Lung microvascular endothelial cell (primary cell): Measurements from ENCODE around the gene SPRED3. TPM values are rescaled to one million over a fixed set of nuclear protein-coding genes. Genes with fewer than 3 reads are reported as not detected.
A peak's percentile ranks its signal among the peaks of the same experiment; 100 is the strongest.
"Not testable (repeated sequence)": the region's sequence is repeated elsewhere in the genome, so short reads cannot be mapped to it uniquely, and the experiment has no call there.

Experiments
- DNase-seq, 2 donors: peaks; one replicate each; pipeline versions ENCODE4 v3.0.0 to v3.0.0-alpha.2; 2010; ENCODE audit warnings: low read depth in 2 of 2
- total RNA-seq: library from RNA; depleted of rRNA; stranded (reverse); fragments of >200 nt; gene quantifications from 2 replicates; pipeline ENCODE4 v1.2.1, GENCODE V29; 2014

The SPRED3 gene, protein sequence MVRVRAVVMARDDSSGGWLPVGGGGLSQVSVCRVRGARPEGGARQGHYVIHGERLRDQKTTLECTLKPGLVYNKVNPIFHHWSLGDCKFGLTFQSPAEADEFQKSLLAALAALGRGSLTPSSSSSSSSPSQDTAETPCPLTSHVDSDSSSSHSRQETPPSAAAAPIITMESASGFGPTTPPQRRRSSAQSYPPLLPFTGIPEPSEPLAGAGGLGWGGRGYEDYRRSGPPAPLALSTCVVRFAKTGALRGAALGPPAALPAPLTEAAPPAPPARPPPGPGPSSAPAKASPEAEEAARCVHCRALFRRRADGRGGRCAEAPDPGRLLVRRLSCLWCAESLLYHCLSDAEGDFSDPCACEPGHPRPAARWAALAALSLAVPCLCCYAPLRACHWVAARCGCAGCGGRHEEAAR
- total RNA-seq: under 0.01 and 0.87 TPM in 2 replicates

- DNase-seq: peak in 1 of 2 donors; percentile 71
Measured at GRCh38 chr19:38388349-38389100, at the start of gene SPRED3. Gene SPRED3 (plus strand): TSS chr19:38388697. CDS start chr19:38390303, 1,606 bp downstream.

GRCh38 chr19:38339011-38339410, 49.5 kb upstream of the SPRED3 start:
- DNase-seq: not testable (repeated sequence)

GRCh38 chr19:38340927-38341326, 47.6 kb upstream of the SPRED3 start:
- no peak for DNase-seq

- no peak for DNase-seq
Measured at GRCh38 chr19:38346837-38347236, 41.7 kb upstream of the SPRED3 start.

GRCh38 chr19:38350883-38351282, 37.6 kb upstream of the SPRED3 start:
- DNase-seq: no peak

- DNase-seq: no peak
Measured at GRCh38 chr19:38351865-38352395, 36.6 kb upstream of the SPRED3 start.

DNA sequence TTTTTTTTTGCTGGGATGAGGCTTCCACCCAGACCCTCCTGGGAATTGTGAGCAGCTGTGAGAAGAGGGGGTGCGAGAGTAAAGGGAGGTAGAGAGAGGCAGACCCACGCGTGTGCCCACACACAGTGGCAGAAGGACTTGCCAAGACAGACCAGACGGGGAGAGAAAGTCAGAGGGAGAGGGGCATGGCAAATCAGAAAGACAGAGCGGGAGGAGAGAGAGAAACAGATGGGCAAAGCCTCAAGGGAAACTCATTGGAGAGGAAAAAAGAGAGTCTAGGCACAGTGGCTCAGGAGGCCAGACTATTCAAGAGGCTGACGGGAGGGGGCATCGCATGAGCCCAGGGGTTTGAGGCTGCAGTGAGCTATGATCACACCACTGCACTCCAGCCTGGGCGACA, 35.9 kb upstream of the SPRED3 start:
- no peak for DNase-seq

DNA sequence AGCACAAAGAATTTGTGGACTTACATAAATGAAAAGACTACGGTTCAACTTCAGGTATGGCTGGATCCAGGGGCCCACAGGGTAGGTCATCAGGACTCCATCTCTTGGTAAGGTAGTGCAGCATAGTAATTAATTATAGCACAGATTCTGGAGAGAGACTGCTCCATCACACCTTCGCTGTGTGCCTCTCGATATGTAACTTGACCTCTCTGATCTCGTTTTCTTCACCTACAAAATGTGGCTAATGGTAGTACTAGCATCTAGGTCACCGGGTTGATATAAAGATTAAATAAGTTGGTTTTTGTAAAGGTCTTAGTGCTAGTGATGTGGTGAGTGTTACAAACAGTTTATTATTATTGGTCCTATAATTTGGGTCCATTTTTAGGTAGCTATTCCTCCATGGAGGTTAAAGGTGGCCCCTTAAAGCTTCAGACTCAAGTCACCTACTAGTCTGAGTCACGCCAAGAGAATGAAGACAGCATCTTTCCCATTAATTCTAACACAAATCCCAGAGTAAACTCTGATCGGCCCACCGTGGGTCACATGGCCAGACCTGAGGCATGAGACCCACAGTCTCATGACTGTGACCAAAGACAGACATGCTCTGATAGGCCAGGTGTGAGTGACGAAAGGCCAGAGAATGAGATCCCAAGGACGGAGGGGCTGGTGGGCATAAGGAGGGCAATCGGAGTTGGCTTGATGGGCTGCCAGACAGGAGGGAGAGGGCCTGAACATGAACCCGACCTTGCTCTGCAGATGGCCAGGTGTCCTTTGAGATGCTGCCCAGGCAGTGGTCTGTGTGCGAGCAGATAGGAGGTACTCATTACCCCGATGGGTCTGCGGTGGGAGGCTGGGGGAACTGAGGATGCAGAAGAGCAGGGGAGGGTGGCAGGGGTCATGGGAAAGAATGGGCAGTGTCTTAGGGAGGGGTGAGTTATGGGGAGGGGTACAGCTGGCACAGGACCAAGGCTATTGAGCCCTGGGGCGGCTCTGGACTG, 32.5 kb upstream of the SPRED3 start:
- DNase-seq: no peak

GRCh38 chr19:38358071-38358470, 30.4 kb upstream of the SPRED3 start:
- no peak for DNase-seq

GRCh38 chr19:38359242-38360021, 29.1 kb upstream of the SPRED3 start:
- no peak for DNase-seq

DNA sequence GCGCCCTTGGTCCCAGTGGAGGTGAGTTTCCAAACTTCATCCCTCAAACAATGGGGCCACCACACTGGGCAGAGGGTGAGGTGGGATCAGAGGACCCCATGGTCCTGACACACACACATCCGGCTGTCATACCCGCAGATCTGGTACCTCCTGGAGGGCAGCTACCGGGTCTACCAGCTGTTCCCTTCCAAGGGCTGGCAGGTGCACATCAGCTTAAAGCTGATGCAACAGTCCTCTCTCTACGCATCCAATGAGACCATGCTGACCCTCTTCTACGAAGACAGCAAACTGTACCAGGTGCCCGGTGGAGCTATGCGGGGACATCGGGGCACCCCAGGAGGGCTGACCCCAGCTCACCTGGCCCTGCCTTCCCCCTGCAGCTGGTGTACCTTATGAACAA, 28.1 kb upstream of the SPRED3 start:
- no peak for DNase-seq

GRCh38 chr19:38360839-38361631, 27.5 kb upstream of the SPRED3 start:
- no peak for DNase-seq

DNA sequence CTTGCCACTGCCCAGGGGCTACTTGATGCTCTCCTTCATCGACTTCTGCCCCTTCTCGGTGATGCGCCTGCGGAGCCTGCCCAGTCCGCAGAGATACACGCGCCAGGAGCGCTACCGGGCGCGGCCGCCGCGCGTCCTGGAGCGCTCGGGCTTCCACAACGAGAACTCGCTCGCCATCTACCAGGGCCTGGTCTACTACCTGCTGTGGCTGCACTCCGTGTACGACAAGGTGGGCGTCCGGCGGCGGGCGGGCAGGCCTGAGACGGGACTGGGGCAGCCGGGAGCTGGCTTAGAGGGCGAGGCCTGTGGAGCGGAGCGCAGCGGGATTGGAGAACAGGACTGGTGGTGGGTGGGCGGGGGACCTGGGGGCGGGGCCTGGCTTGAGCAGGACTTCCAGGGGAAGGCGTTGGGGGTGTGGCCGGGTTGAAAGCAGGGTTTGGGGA, 26.8 kb upstream of the SPRED3 start:
- DNase-seq: peak; percentile 71 to 83

GRCh38 chr19:38362076-38362945, 26.2 kb upstream of the SPRED3 start:
- peak; percentile 45 to 69 for DNase-seq

DNA sequence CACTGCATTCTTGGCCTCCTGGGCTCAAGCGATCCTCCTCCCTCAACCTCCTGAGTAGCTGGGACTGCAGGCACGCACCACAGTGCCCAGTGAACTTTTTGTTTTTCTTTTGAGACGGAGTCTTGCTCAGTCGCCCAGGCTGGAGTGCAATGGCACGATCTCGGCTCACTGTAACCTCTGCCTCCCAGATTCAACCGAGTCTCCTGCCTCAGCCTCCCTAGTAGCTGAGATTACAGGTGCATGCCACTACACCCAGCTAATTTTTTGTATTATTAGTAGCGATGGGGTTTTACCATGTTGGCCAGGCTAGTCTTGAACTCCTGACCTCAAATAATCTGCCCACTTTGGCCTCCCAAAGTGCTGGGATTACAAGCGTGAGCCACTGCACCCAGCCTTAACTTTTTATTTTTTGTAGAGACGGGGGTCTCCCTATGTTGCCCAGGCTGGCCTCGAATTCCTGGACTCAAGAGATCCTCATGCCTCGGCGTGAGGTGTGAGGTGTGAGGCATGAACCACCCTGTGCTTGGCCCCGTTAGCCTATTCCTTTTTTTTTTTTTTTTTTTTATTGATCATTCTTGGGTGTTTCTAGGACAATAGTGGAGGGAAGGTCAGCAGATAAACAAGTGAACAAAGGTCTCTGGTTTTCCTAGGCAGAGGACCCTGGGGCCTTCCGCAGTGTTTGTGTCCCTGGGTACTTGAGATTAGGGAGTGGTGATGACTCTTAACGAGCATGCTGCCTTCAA, 25.4 kb upstream of the SPRED3 start:
- not testable (repeated sequence) for DNase-seq

GRCh38 chr19:38367041-38367440, 21.5 kb upstream of the SPRED3 start:
- no peak for DNase-seq

GRCh38 chr19:38369584-38369983, 18.9 kb upstream of the SPRED3 start:
- no peak for DNase-seq

DNA sequence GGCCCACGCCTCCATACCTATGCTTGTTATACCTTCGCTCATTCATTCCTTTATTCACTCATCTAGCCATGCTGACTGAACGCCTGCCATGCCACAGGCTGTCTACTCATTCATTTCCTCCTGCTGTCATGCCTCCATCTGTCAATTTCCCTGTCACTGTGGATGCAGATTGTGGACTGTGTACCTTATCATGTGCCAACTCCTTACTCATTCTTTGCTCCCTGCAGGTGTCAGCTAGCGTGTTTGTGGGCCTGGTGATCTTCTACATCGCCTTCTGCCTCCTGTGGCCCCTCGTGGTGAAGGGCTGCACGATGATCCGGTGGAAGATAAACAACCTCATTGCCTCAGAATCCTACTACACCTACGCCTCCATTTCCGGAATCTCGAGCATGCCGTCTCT, 18.2 kb upstream of the SPRED3 start:
- no peak for DNase-seq
